Measurements from ENCODE around the gene ZNF785.

GRCh38 chr16:30559690-30560089 is 25.8 kb downstream of the ZNF785 start:
- TF ChIP-seq, protein P1, sequence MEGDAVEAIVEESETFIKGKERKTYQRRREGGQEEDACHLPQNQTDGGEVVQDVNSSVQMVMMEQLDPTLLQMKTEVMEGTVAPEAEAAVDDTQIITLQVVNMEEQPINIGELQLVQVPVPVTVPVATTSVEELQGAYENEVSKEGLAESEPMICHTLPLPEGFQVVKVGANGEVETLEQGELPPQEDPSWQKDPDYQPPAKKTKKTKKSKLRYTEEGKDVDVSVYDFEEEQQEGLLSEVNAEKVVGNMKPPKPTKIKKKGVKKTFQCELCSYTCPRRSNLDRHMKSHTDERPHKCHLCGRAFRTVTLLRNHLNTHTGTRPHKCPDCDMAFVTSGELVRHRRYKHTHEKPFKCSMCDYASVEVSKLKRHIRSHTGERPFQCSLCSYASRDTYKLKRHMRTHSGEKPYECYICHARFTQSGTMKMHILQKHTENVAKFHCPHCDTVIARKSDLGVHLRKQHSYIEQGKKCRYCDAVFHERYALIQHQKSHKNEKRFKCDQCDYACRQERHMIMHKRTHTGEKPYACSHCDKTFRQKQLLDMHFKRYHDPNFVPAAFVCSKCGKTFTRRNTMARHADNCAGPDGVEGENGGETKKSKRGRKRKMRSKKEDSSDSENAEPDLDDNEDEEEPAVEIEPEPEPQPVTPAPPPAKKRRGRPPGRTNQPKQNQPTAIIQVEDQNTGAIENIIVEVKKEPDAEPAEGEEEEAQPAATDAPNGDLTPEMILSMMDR (IDR thresholded peaks at IDR 0.05; ENCODE audit: insufficient read depth, low read depth, low read length), result no peak
- no peak for TF ChIP-seq EZH2 (IDR thresholded peaks at IDR 0.05; ENCODE audit: insufficient read depth, low read length)

Data from astrocyte (in vitro differentiated cells and primary cell).